SKM-1 treated with dmso at 0.1 percent for 144 hours (cell line): ENCODE results near the gene EIF2B4.
"Not testable (repeated sequence)": the region's sequence is repeated elsewhere in the genome, so short reads cannot be mapped to it uniquely, and the experiment has no call there.

ENCODE experiments used
- DNase-seq: peaks from one replicate; lab custom pipeline; 2025; ENCODE audit not compliant: unreplicated experiment; lab: John Stamatoyannopoulos, UW

EIF2B4 gene

DNA sequence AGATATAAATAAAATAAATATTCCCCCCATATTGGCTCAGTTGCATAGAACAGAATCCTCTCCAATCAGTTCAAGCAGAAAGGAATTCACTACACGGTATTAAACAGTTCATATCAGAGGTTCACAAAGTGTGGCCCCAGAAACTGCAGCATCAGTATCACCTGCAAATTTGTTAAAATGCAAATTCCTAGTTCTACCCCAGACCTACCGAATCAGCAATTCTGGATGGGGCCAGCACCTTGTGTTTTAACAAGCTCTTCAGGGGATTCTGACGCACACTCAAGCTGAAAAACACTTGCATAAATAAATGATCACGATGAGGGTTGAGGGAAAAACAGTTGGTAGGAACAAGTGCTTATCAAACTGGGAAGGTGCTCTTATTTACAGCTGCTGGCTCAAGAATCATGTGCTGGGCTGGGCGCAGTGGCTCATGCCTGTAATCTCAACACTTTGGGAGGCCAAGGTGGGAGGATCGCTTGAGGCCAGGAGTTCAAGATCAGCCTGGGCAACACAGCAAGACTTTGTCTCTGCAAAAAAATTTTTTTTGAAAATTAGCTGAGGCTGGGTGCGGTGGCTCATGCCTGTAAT is 19.9 kb downstream of the EIF2B4 start:
- DNase-seq, result no peak

DNA sequence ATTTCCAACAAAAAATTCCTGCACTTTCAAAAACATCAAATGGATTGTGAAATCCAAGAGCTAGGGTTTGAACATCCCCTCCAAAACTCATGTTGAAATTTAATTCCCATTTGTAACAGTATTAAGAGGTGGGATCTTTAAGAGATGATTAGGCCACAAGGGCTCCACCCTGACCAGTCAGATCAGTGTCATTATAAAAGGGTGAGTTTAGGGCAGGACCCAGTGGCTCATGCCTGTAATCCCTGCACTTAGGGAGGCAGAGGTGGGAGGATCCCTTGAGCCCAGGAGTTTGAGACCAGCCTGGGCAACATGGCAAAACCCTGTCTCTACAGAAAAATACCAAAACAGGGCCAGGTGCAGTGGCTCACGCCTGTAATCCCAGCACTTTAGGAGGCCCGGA is 22.5 kb downstream of the EIF2B4 start:
- DNase-seq, result no peak

DNA sequence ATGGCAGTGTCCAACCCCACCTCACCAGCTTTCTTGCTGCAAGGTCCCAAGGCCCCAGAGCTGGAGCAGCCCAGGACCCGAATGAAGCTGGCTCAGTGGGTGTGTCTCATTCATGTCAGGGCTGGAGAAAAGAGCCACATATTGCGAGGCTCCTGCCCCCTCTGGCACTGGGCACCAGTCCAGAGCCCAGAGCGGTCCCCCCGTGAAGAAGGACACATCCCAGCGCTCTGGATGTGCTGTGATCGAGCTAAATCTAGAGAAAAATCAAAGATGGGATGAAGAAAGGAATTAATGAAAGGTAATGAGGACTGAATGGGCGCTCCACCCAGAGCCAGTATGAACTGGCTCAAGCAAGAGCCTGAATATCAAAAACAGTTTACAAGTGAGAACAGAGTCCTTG is 34.0 kb downstream of the EIF2B4 start:
- DNase-seq, result no peak

DNA sequence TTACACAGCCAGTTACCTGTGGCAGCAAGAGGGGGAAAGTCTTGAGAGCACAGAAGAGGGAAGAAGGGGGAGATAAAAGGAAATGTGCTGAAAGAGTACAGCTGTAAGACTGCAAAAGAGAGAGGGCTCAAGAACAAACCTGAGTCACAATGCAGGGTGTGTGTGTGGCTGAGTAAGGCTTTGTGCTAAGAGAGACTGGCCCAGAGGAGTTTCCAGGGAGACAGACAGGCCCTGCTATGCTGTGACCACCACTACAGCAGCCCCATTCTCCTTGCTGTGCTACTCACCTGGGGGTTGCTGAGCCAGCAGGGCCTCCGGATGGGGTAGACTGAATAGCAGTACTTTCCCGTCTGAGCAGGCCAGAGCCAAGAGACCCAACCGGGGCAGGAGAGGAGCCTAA is 34.8 kb downstream of the EIF2B4 start:
- no peak for DNase-seq

DNA sequence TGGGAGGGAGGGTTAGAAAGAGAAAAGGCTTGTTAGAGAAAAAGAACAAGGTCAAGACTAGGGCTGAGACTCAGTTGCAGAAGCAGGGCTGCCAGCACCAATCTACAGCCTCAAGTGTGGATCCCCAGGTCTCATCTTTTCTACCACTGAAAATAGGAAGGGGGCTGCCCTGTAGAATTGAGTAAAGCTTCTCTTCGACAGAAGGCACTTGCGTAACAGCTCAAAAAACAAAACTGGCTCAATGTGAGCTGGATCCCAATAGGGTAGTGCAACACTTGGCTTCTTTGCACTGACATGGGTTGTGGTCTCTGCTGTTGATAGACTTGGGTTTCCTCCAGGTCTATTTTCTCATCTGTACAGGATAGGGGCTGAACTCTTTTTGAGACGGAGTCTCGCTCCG is 45.4 kb downstream of the EIF2B4 start:
- DNase-seq, result no peak

DNA sequence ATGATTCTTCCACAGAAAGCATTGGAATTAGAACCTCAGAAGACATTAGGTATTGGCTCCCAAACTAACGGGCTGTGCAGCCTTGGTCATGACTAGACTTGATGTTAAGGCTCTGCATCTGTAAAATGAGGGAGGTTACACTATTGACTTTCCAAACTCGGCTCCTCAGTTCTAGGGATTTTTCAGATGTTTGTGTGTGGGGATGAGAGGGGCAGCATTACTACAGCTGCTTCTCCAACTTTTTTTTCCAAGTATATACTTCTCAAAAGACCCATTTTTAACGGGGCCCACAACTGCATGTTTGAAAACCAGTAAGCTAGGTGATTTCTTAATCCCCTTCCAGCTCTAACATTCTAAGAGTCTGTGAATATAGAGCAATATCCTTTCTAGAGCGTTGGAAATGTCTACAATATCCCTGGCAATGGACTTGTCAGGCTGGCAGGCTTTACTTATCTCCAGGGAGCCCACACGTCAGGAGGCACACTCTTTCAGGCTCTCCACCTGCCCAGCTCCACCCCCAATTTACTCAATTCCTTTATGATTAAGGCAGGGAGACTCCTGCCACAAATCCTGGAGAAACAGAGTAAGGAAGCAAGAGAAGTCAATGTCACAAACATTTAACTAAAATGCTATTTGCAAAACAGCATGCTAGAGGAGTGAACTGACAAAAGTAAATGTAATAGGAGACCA is 46.4 kb downstream of the EIF2B4 start:
- no peak for DNase-seq

DNA sequence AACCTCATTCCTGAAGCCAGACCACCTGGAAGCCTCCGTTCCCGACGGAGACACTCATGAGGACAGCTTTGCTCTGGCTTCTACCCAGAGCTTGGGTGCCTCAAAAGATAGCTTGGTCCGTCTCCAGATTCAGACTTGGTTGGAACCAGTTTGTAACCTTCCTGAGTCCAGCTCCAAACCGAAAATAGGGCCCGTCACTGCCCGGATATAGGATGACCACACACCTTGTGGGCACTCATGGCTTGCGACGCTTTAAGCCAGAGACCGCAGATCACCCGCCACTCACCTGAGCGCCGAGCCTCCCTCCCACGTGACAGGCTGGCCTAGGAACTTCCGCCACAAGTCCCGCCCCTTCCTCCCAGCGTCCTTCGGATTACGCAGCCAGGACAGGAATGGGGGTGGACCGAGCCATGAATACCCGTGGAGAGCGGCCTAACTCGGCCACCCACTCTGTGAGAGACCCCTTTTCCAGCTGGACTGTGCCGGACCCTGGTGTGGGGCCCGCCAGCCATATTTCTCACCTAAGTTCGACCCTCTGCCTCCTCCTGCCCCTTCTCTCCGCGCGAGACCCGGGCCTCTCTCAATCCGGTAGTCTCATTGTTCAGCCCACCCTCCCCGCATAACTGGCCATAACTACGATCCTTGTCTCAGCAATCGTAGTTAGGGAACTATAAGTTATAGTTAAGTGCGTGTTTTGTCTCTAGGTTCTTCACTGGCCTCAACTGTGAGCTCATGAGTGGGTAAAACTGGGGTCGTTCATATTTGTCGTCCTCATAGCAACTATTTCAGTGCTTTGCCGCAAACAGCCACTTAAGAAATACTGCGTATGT is 47.2 kb downstream of the EIF2B4 start, which contains the start of gene MPV17:
TSS of gene MPV17 (minus strand) at position 332 of the 830 bp plus-strand sequence. CDS start 580 bp downstream, outside the sequence.
- DNase-seq, result peak; percentile 82

DNA sequence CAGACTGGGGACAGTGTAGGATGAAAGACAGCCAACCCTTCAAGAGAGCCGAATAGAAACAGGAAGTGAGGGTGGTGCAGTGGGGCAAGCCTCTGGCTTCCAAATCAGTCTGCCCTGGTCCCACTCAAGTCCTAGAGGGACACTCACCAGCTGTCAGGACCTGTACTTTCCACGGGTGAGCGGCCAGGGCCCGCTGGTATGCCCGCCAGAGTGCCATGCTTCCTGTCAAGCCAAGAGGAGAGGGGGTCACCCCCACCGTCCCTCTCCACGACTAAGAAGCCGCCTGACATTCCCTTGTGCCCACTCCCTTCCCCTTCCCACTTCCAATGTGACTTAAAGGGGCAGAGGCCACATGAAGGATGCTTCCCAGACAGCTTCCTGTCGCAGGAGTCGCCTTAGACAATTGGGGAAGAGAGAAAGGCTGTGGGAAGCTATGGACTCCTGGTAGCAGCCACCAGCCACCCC is 47.8 kb downstream of the EIF2B4 start:
- peak; percentile 22 for DNase-seq

DNA sequence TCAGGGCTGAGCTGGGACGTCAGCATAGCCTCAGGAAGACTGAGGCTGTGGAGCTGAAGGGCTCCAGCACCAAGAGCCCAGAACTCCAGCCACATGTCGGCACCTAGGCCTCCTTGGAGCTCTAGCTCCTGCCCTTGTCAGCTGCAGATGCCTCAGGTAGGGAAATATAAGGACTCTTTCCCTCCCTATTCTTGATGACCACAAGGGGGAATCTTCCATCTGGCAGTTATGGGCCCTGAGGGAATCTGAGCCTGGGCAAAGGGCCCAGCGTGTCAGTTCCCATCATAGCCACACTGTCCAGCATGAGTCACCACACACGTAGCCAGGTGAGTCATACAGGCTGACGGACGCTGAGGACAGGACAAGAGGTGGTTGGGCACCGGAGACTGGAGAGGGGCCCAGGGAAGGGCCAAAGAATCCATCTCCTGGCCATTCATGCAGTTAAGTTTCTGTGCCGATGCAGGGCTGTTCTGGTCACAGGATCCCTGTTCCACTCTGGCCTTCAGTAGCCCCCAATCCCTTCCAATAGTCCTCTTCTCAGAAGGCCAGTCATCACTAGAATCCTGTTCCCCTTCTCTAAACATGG is 49.1 kb downstream of the EIF2B4 start:
- DNase-seq, result no peak

DNA sequence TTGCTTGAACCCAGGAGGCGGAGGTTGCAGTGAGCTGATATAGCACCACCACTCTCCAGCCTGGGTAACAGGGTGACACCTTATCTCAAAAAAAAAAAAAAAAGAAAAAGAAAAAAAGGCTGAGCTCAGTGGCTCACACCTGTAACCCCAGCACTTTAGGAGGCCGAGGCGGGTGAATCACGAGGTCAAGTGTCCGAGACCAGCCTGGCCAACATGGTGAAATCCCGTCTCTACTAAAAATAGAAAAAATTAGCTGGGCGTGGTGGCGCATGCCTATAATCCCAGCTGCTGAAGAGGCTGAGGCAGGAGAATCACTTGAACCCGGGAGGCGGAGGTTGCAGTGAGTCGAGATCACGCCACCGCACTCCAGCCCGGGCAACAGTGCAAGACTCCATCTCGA is 50.3 kb downstream of the EIF2B4 start:
- not testable (repeated sequence) for DNase-seq

DNA sequence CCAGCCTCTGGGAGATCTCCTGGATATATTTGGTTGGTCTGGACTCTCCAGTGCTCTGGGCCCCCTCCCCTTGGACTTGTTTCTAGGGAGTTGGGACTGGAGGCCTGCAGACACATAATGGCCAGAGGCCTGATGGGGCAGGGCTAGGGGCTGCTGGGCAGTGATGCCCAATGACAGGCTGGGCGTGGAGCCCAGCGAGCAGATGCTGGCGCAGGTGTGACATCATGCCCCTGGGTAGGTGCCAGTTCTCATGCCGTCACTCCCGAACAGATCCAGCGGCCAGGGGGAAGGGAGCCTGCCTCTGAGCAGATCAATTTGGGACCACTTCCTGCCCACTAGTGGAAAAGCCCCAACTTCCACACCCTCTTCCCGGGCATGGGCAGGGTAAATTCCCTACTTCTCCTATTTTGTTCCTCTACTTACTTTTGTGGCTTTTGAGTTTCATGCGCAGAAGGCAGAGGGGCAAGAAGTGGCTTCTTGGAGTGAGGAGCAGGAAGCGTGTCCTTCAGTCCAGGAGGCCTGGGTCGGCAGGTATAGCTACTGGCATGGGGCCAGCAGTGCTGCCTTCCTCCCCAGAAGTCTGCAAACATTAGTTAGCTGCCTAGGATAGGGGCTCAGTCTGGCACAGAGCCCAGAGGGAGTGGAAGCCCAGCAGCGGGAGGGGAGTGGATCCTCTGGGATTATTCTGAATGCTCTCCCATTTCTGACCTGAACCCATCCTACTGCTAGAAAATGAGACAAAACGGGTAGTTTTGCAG is 53.3 kb downstream of the EIF2B4 start:
- no peak for DNase-seq

DNA sequence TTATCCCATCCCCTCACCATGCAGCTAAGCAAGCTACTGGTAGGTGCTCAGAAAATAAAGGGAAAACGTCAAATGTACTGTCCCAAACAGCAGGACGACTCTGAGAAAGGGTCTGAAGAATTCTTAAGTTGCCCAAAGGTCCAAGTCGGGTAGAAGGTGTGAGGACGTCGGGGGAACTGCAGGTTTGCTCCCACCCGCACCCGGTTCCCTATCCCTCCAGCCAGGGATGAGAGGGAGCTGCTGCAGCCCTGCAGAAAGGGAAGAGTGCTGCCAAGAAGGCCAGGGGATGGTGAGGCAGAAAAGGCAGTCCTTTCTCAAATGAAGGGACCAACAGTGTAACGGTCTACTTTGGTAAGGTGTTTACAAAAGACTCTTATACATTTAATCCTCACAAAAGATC is 55.0 kb downstream of the EIF2B4 start:
- no peak for DNase-seq

DNA sequence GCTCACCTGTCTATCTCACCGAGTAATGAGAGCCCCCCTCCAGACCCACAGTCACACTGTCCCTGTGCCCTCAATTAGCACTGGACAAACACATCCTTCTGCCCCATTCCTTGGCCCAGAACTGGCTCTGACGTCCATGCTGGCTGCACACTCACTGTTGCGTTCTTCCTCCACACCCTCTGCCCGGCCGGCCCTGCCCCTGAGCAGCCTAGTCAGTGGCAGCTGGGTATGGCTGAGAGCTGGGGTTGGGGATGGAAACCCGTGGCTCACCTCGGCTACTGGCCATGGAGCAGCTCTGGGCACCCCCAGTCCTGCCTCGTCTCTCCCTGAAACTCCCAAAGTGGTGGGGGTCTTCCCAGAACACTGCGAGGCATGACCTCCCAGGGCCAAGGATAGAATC is 55.4 kb downstream of the EIF2B4 start:
- DNase-seq, result no peak
